PC-9 (cell line): ENCODE data around the gene CFAP251.

Source experiments
- EZH2 ChIP-seq: fragments of 200-600 bp; sonication (generic); IDR thresholded peaks from 2 replicates; pipeline ENCODE4 v1.8.0; 2017; ENCODE audit warnings: antibody characterized with exemption, low read depth
- TF ChIP-seq, protein P1 (sequence below): fragments of 200-600 bp; sonication (generic); conservative IDR thresholded peaks from 2 replicates; pipeline ENCODE4 v1.6.1; 2017; ENCODE audit warnings: mixed run types, antibody characterized with exemption, mild to moderate bottlenecking, moderate library complexity

GRCh38 chr12:122043476-122043875 lies 125.1 kb downstream of the CFAP251 start:
- TF ChIP-seq, protein P1, sequence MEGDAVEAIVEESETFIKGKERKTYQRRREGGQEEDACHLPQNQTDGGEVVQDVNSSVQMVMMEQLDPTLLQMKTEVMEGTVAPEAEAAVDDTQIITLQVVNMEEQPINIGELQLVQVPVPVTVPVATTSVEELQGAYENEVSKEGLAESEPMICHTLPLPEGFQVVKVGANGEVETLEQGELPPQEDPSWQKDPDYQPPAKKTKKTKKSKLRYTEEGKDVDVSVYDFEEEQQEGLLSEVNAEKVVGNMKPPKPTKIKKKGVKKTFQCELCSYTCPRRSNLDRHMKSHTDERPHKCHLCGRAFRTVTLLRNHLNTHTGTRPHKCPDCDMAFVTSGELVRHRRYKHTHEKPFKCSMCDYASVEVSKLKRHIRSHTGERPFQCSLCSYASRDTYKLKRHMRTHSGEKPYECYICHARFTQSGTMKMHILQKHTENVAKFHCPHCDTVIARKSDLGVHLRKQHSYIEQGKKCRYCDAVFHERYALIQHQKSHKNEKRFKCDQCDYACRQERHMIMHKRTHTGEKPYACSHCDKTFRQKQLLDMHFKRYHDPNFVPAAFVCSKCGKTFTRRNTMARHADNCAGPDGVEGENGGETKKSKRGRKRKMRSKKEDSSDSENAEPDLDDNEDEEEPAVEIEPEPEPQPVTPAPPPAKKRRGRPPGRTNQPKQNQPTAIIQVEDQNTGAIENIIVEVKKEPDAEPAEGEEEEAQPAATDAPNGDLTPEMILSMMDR = no peak
- no peak for TF ChIP-seq EZH2
